Measurements from ENCODE around the gene LAT. TPM values are rescaled to one million over a fixed set of nuclear protein-coding genes. Genes with fewer than 3 reads are reported as not detected.

Gene LAT
- 5.4 TPM for polyA plus RNA-seq (2013, experiment 1 of 2)
- polyA plus RNA-seq (2013, experiment 2 of 2) = 4.8 TPM

- H2BK15ac ChIP-seq (ENCODE audit: low read depth, poor library complexity, severe bottlenecking) = no peak within 1 kb of the TSS
- no peak within 1 kb of the TSS for H3K4me3 ChIP-seq (ENCODE audit: insufficient read depth in 1 of 2, low read depth in 1 of 2, low read length in 2 of 2)
- H3K27me3 ChIP-seq (ENCODE audit: control insufficient read depth in 1 of 2, insufficient read depth in 1 of 2, low read length in 2 of 2) = no peaks in the 10 kb centered on the region
- 90% methylated on average over 11 of the region's 24 CpGs for WGBS
- H2AK5ac ChIP-seq (ENCODE audit: low read length, severe bottlenecking) = no peak within 1 kb of the TSS
- no peak within 1 kb of the TSS for H3K9ac ChIP-seq (ENCODE audit: low read length)
- H2BK12ac ChIP-seq (ENCODE audit: low read length in 2 of 2) = no peak within 1 kb of the TSS
- H3K36me3 ChIP-seq (ENCODE audit: control insufficient read depth in 1 of 2, insufficient read depth in 2 of 2, low read depth in 1 of 2, low read length in 2 of 2) = peaks cover 78 to 95% of the 10 kb centered on the region in 2 experiments
- no peaks in the 10 kb centered on the region for H3K4me1 ChIP-seq (ENCODE audit: control insufficient read depth, insufficient read depth, low read depth, low read length)
- H3K23ac ChIP-seq (ENCODE audit: low read length in 2 of 2) = peak within 1 kb of the TSS in 1 of 2 experiments; percentile 42
- no peak within 1 kb of the TSS for H2BK120ac ChIP-seq (ENCODE audit: low read depth, low read length)
- H3K79me1 ChIP-seq (replicated peaks; ENCODE audit: low read length, poor library complexity, severe bottlenecking) = peaks cover 21% of the 10 kb centered on the region
- peaks cover 14% of the 10 kb centered on the region for H3K9me3 ChIP-seq (ENCODE audit: control insufficient read depth, low read length)
- no peak within 1 kb of the TSS for H3K4me2 ChIP-seq (ENCODE audit: low read length, poor library complexity, severe bottlenecking)
- H3K27ac ChIP-seq (ENCODE audit: low read length, poor library complexity, severe bottlenecking) = no peak within 1 kb of the TSS
- H3K18ac ChIP-seq (ENCODE audit: low read depth in 1 of 2, low read length in 2 of 2) = no peak within 1 kb of the TSS
- no peak within 1 kb of the TSS for H3K4ac ChIP-seq (ENCODE audit: low read depth in 1 of 2, low read length in 2 of 2)
- H2AFZ ChIP-seq (ENCODE audit: low read depth, low read length) = no peak within 1 kb of the TSS
- H4K91ac ChIP-seq (ENCODE audit: low read length) = no peak within 1 kb of the TSS
- H3K14ac ChIP-seq (ENCODE audit: low read length in 2 of 2) = no peak within 1 kb of the TSS
- no peak within 1 kb of the TSS for H2BK5ac ChIP-seq (ENCODE audit: low read depth, low read length, poor library complexity, severe bottlenecking)
- no peak within 1 kb of the TSS for H4K8ac ChIP-seq (ENCODE audit: low read length)
- no peak for DNase-seq
These were observed at the start of gene LAT for GRCh38 chr16:28984619-28985135. Gene LAT, plus strand, starts transcription at chr16:28985052. Its CDS starts 366 bp downstream, at chr16:28985418.

- no peak for DNase-seq
- no peak overlapping the region for H2BK12ac ChIP-seq (ENCODE audit: low read length in 2 of 2)
- H2AK5ac ChIP-seq (ENCODE audit: low read length, severe bottlenecking) = no peak overlapping the region
- no peak overlapping the region for H3K23ac ChIP-seq (ENCODE audit: low read length in 2 of 2)
- H3K27ac ChIP-seq (ENCODE audit: low read length, poor library complexity, severe bottlenecking) = no peak overlapping the region
- no peak overlapping the region for H2BK5ac ChIP-seq (ENCODE audit: low read depth, low read length, poor library complexity, severe bottlenecking)
- H3K4me3 ChIP-seq (ENCODE audit: insufficient read depth in 1 of 2, low read depth in 1 of 2, low read length in 2 of 2) = no peak overlapping the region
- no peak overlapping the region for H2BK15ac ChIP-seq (ENCODE audit: low read depth, poor library complexity, severe bottlenecking)
- H2AFZ ChIP-seq (ENCODE audit: low read depth, low read length) = no peak overlapping the region
- H3K4me2 ChIP-seq (ENCODE audit: low read length, poor library complexity, severe bottlenecking) = no peak overlapping the region
- no peaks in the 10 kb centered on the region for H3K36me3 ChIP-seq (ENCODE audit: control insufficient read depth in 1 of 2, insufficient read depth in 2 of 2, low read depth in 1 of 2, low read length in 2 of 2)
- H3K4me1 ChIP-seq (ENCODE audit: control insufficient read depth, insufficient read depth, low read depth, low read length) = peaks cover 2% of the 10 kb centered on the region
- no peak overlapping the region for H4K91ac ChIP-seq (ENCODE audit: low read length)
- peaks cover 0 to 12% of the 10 kb centered on the region in 2 experiments for H3K27me3 ChIP-seq (ENCODE audit: control insufficient read depth in 1 of 2, insufficient read depth in 1 of 2, low read length in 2 of 2)
- H3K79me1 ChIP-seq (replicated peaks; ENCODE audit: low read length, poor library complexity, severe bottlenecking) = no peaks in the 10 kb centered on the region
- no peaks in the 10 kb centered on the region for H3K9me3 ChIP-seq (ENCODE audit: control insufficient read depth, low read length)
- no peak overlapping the region for H2BK120ac ChIP-seq (ENCODE audit: low read depth, low read length)
- H4K8ac ChIP-seq (ENCODE audit: low read length) = no peak overlapping the region
- H3K4ac ChIP-seq (ENCODE audit: low read depth in 1 of 2, low read length in 2 of 2) = no peak overlapping the region
- no peak overlapping the region for H3K18ac ChIP-seq (ENCODE audit: low read depth in 1 of 2, low read length in 2 of 2)
- H3K9ac ChIP-seq (ENCODE audit: low read length) = no peak overlapping the region
- no peak overlapping the region for H3K14ac ChIP-seq (ENCODE audit: low read length in 2 of 2)
- WGBS = 98% methylated on average over 2 of the region's 4 CpGs
These were observed 49.5 kb upstream of the LAT start for GRCh38 chr16:28935346-28935745.

GRCh38 chr16:28935924-28936783 lies 48.7 kb upstream of the LAT start:
- Histone ChIP-seq H3K9ac (ENCODE audit: low read length) (no peak overlapping the region), H2AK5ac (ENCODE audit: low read length, severe bottlenecking) (no peak overlapping the region), H3K9me3 (ENCODE audit: control insufficient read depth, low read length) (no peaks in the 10 kb centered on the region), H2BK12ac (ENCODE audit: low read length in 2 of 2) (no peak overlapping the region), H3K14ac (ENCODE audit: low read length in 2 of 2) (no peak overlapping the region), H3K23ac (ENCODE audit: low read length in 2 of 2) (no peak overlapping the region), H3K4ac (ENCODE audit: low read depth in 1 of 2, low read length in 2 of 2) (no peak overlapping the region), H3K18ac (ENCODE audit: low read depth in 1 of 2, low read length in 2 of 2) (no peak overlapping the region), H2BK5ac (ENCODE audit: low read depth, low read length, poor library complexity, severe bottlenecking) (no peak overlapping the region), H3K27ac (ENCODE audit: low read length, poor library complexity, severe bottlenecking) (no peak overlapping the region), H3K36me3 (ENCODE audit: control insufficient read depth in 1 of 2, insufficient read depth in 2 of 2, low read depth in 1 of 2, low read length in 2 of 2) (no peaks in the 10 kb centered on the region), H3K4me3 (ENCODE audit: insufficient read depth in 1 of 2, low read depth in 1 of 2, low read length in 2 of 2) (peak overlapping the region in 1 of 2 experiments; percentile 65), H3K4me2 (ENCODE audit: low read length, poor library complexity, severe bottlenecking) (no peak overlapping the region), H2BK15ac (ENCODE audit: low read depth, poor library complexity, severe bottlenecking) (no peak overlapping the region), H3K27me3 (ENCODE audit: control insufficient read depth in 1 of 2, insufficient read depth in 1 of 2, low read length in 2 of 2) (peaks cover 0 to 12% of the 10 kb centered on the region in 2 experiments), H4K8ac (ENCODE audit: low read length) (no peak overlapping the region), H3K79me1 (replicated peaks; ENCODE audit: low read length, poor library complexity, severe bottlenecking) (no peaks in the 10 kb centered on the region), H2BK120ac (ENCODE audit: low read depth, low read length) (no peak overlapping the region), H4K91ac (ENCODE audit: low read length) (no peak overlapping the region), H3K4me1 (ENCODE audit: control insufficient read depth, insufficient read depth, low read depth, low read length) (no peaks in the 10 kb centered on the region), H2AFZ (ENCODE audit: low read depth, low read length) (peak overlapping the region; percentile 36)
- peak; percentile 35 for DNase-seq
- 64% methylated on average over 36 of the region's 36 CpGs for WGBS

GRCh38 chr16:28936784-28937155 lies 48.1 kb upstream of the LAT start:
- Histone ChIP-seq H3K14ac (ENCODE audit: low read length in 2 of 2) (no peak overlapping the region), H2BK120ac (ENCODE audit: low read depth, low read length) (no peak overlapping the region), H3K27ac (ENCODE audit: low read length, poor library complexity, severe bottlenecking) (no peak overlapping the region), H2BK12ac (ENCODE audit: low read length in 2 of 2) (no peak overlapping the region), H4K8ac (ENCODE audit: low read length) (no peak overlapping the region), H3K79me1 (replicated peaks; ENCODE audit: low read length, poor library complexity, severe bottlenecking) (no peaks in the 10 kb centered on the region), H3K18ac (ENCODE audit: low read depth in 1 of 2, low read length in 2 of 2) (no peak overlapping the region), H3K4ac (ENCODE audit: low read depth in 1 of 2, low read length in 2 of 2) (no peak overlapping the region), H3K27me3 (ENCODE audit: control insufficient read depth in 1 of 2, insufficient read depth in 1 of 2, low read length in 2 of 2) (peaks cover 0 to 12% of the 10 kb centered on the region in 2 experiments), H4K91ac (ENCODE audit: low read length) (no peak overlapping the region), H2AK5ac (ENCODE audit: low read length, severe bottlenecking) (no peak overlapping the region), H3K23ac (ENCODE audit: low read length in 2 of 2) (no peak overlapping the region), H2BK5ac (ENCODE audit: low read depth, low read length, poor library complexity, severe bottlenecking) (no peak overlapping the region), H3K4me3 (ENCODE audit: insufficient read depth in 1 of 2, low read depth in 1 of 2, low read length in 2 of 2) (no peak overlapping the region), H3K9ac (ENCODE audit: low read length) (no peak overlapping the region), H3K36me3 (ENCODE audit: control insufficient read depth in 1 of 2, insufficient read depth in 2 of 2, low read depth in 1 of 2, low read length in 2 of 2) (no peaks in the 10 kb centered on the region), H3K4me2 (ENCODE audit: low read length, poor library complexity, severe bottlenecking) (no peak overlapping the region), H3K4me1 (ENCODE audit: control insufficient read depth, insufficient read depth, low read depth, low read length) (no peaks in the 10 kb centered on the region), H3K9me3 (ENCODE audit: control insufficient read depth, low read length) (no peaks in the 10 kb centered on the region), H2AFZ (ENCODE audit: low read depth, low read length) (no peak overlapping the region), H2BK15ac (ENCODE audit: low read depth, poor library complexity, severe bottlenecking) (no peak overlapping the region)
- WGBS = 89% methylated on average over 26 of the region's 26 CpGs
- no peak for DNase-seq
